ENCODE results near the gene ZNF354C. TPM values are rescaled to one million over a fixed set of nuclear protein-coding genes. Genes with fewer than 3 reads are reported as not detected.

ZNF354C gene
- total and polyA plus RNA-seq, 9 of the 15 experiments (the other 6 are each of a cell fraction or from before 2014, with no cell fraction given) = 0.01 to 0.08 (median 0.03) TPM; not detected in 1

- no peaks in the 10 kb centered on the region for H4K20me1 ChIP-seq (replicated peaks; ENCODE audit: control insufficient read depth, insufficient read depth, low read length)
- no peaks in the 10 kb centered on the region for H3K9me3 ChIP-seq (replicated peaks; ENCODE audit: control insufficient read depth, insufficient read depth, low read depth, low read length)
- H3K27me3 ChIP-seq (ENCODE audit: control insufficient read depth in 2 of 2, insufficient read depth in 2 of 2, low read length in 2 of 2) = peaks cover 0 to 21% of the 10 kb centered on the region in 2 experiments; a peak in 2 of 5 replicates
- no peaks in the 10 kb centered on the region for H3K36me3 ChIP-seq (ENCODE audit: control insufficient read depth, insufficient read depth, low read length)
- no peaks in the 10 kb centered on the region for H3K4me1 ChIP-seq (replicated peaks in 1 of 2; ENCODE audit: control insufficient read depth in 2 of 2, insufficient read depth in 2 of 2, low read length in 2 of 2)
- ATAC-seq (no peak), DNase-seq (ENCODE audit: extremely low read depth in 1 of 4, low spot score in 3 of 4) (no peak), FAIRE-seq (no peak)
- H3K9me1 ChIP-seq (ENCODE audit: control insufficient read depth, insufficient read depth, low read length) = no peaks in the 10 kb centered on the region
- intact Hi-C loops (cut with micrococcal nuclease) = no loop called here
- no TSS peak for BruUV-seq (replicated peaks)
- no peak overlapping the region for H3K4me3 ChIP-seq
- H3K79me2 ChIP-seq (ENCODE audit: control insufficient read depth, insufficient read depth, low read length) = no peaks in the 10 kb centered on the region
- no peak overlapping the region for H3K4me2 ChIP-seq (ENCODE audit: insufficient read depth, low read length)
- no peak overlapping the region for H3K27ac ChIP-seq (ENCODE audit: extremely low read depth, low read depth, low read length)
- CTCF ChIA-PET (ENCODE audit: low intra/inter-chr PET ratio) = no interaction called here
- POLR2A ChIA-PET = no interaction called here
- H2AFZ ChIP-seq (ENCODE audit: low read depth, low read length) = no peak overlapping the region
- WGBS (ENCODE audit: insufficient coverage, low coverage, missing lambda C conversion rate) = 3% methylated on average over 21 of the region's 21 CpGs
- in situ Hi-C loops (cut with MboI) = no loop called here
- TF ChIP-seq BRF1 (IDR thresholded peaks at IDR 0.05; ENCODE audit: borderline replicate concordance, extremely low read depth, insufficient read length) (no peak), SMARCC2 (IDR thresholded peaks at IDR 0.05; ENCODE audit: low read depth) (no peak), CBX8 (IDR thresholded peaks at IDR 0.05; ENCODE audit: borderline replicate concordance, extremely low read depth, low read depth, low read length, poor library complexity, severe bottlenecking) (no peak), NCOA4 (IDR thresholded peaks at IDR 0.05; ENCODE audit: partially characterized antibody) (no peak), BCLAF1 (IDR thresholded peaks at IDR 0.05; ENCODE audit: borderline replicate concordance in 1 of 2, control insufficient read depth in 1 of 2, low read depth in 2 of 2, low read length in 1 of 2) (no peak), ETS2 (tag; IDR thresholded peaks at IDR 0.05; ENCODE audit: borderline replicate concordance, poor library complexity, severe bottlenecking) (no peak), ZBTB8A (IDR thresholded peaks at IDR 0.05; ENCODE audit: partially characterized antibody) (no peak), ZNF143 (CRISPR knock-in tag; IDR thresholded peaks at IDR 0.05) (no peak), SNRNP70 (optimal IDR thresholded peaks at IDR 0.05; ENCODE audit: low read depth, low read length) (no peak), CEBPG (CRISPR knock-in tag; IDR thresholded peaks at IDR 0.05) (no peak), CEBPG (tag; conservative IDR thresholded peaks at IDR 0.05 in 1 of 2, IDR thresholded peaks at IDR 0.05 in 1 of 2) (no peak), HOXB6 (CRISPR knock-in tag; IDR thresholded peaks at IDR 0.05; ENCODE audit: borderline replicate concordance) (no peak), ATF7 (IDR thresholded peaks at IDR 0.05) (no peak), C11orf30 (IDR thresholded peaks at IDR 0.05; ENCODE audit: low read depth) (no peak), KDM4B (IDR thresholded peaks at IDR 0.05; ENCODE audit: borderline replicate concordance in 2 of 2, low read depth in 1 of 2) (no peak)
- H3K9ac ChIP-seq (ENCODE audit: insufficient read depth in 1 of 2, low read depth in 2 of 2, low read length in 2 of 2) = no peak overlapping the region
Measured at GRCh38 chr5:179111267-179112207, 51.4 kb downstream of the ZNF354C start.
